Activated CD4-positive, alpha-beta memory T cell treated with anti-CD3 and anti-CD28 coated beads, Interleukin-2, amount 10 ng/mL, durations not matched to agents 7 days and 5 days (primary cell): ENCODE results near the gene TBKBP1. TPM values are rescaled to one million over a fixed set of nuclear protein-coding genes. Genes with fewer than 3 reads are reported as not detected.
"Not testable (repeated sequence)": the region's sequence is repeated elsewhere in the genome, so short reads cannot be mapped to it uniquely, and the experiment has no call there.

Experiments
- CTCF ChIA-PET: fragments of 350-600 bp; sonication (Branson Sonifier 250); formaldehyde crosslinking; loops from one replicate; lab custom pipeline; 2021; ENCODE audit warnings: antibody characterized with exemption, inconsistent platforms; lab: Charles Lee
- POLR2A ChIA-PET: fragments of 350-600 bp; sonication (Branson Sonifier 250); formaldehyde crosslinking; loops from one replicate; lab custom pipeline; 2021; ENCODE audit warnings: antibody characterized with exemption; lab: Charles Lee
- DNase-seq: peaks from one replicate; pipeline ENCODE4 v3.0.0-alpha.2; 2020
- H3K27ac Mint-ChIP-seq: one replicate; pipeline ENCODE4 v1.8.0; 2021; ENCODE audit warnings: mild to moderate bottlenecking, mixed read lengths
- H3K27me3 Mint-ChIP-seq: one replicate; pipeline ENCODE4 v1.8.0; 2021; ENCODE audit warnings: mixed read lengths
- H3K36me3 Mint-ChIP-seq: one replicate; pipeline ENCODE4 v1.8.0; 2021; ENCODE audit warnings: low read depth, mixed read lengths
- H3K4me1 Mint-ChIP-seq: one replicate; pipeline ENCODE4 v1.8.0; 2021; ENCODE audit warnings: mixed read lengths
- H3K4me3 Mint-ChIP-seq: one replicate; pipeline ENCODE4 v1.8.0; 2021; ENCODE audit warnings: mild to moderate bottlenecking, mixed read lengths
- H3K9me3 Mint-ChIP-seq: one replicate; pipeline ENCODE4 v1.8.0; 2021; ENCODE audit warnings: mixed read lengths
- total RNA-seq, 2 experiments: library from RNA; stranded (reverse); gene quantifications; one replicate each; pipeline ENCODE4 v1.2.3, GENCODE V29; 2021

Gene TBKBP1
- total RNA-seq, 2 experiments from 2014 or later, result 7.0 TPM

GRCh38 chr17:47739150-47739549 lies 45.2 kb downstream of the TBKBP1 start:
- H3K9me3 Mint-ChIP-seq, result no peaks in the 10 kb centered on the region
- ChIA-PET POLR2A (interaction anchor here (19.8 kb wide), 1 partner anchor 42 kb away, joined by 463 read pairs; the partner anchor contains the start of gene TBKBP1), CTCF (interaction anchor here (11.0 kb wide), 1 partner anchor 40 kb away, joined by 116 read pairs; no protein-coding TSS in a partner anchor)
- peaks cover 64% of the 10 kb centered on the region for H3K36me3 Mint-ChIP-seq
- H3K4me1 Mint-ChIP-seq, result peaks cover 69% of the 10 kb centered on the region
- H3K4me3 Mint-ChIP-seq, result no peak overlapping the region
- H3K27me3 Mint-ChIP-seq, result no peaks in the 10 kb centered on the region
- DNase-seq, result peak; percentile 12
- no peak overlapping the region for H3K27ac Mint-ChIP-seq

GRCh38 chr17:47739945-47740344 lies 46.0 kb downstream of the TBKBP1 start:
- H3K27ac Mint-ChIP-seq, H3K9me3 Mint-ChIP-seq, H3K4me3 Mint-ChIP-seq, H3K27me3 Mint-ChIP-seq: not testable (repeated sequence)
- ChIA-PET POLR2A (interaction anchor here (1.9 to 19.8 kb wide), 2 partner anchors 42 to 90 kb away, joined by 6 to 463 read pairs; partner anchors contain the start of genes KPNB1 and TBKBP1), CTCF (interaction anchor here (1.0 to 11.0 kb wide), 3 partner anchors 41 to 75 kb away, joined by 3 to 116 read pairs (median 4); no protein-coding TSS in a partner anchor)
- Mint-ChIP-seq H3K36me3 (peaks cover 66% of the 10 kb centered on the region), H3K4me1 (peaks cover 70% of the 10 kb centered on the region)
- DNase-seq, result peak; percentile 12

GRCh38 chr17:47741109-47741792 lies 47.3 kb downstream of the TBKBP1 start:
- Mint-ChIP-seq H3K4me1 (peaks cover 63% of the 10 kb centered on the region), H3K4me3 (peak overlapping the region; percentile 64), H3K27ac (peak overlapping the region; percentile 85), H3K9me3 (no peaks in the 10 kb centered on the region), H3K36me3 (peaks cover 66% of the 10 kb centered on the region), H3K27me3 (no peaks in the 10 kb centered on the region)
- CTCF ChIA-PET, result interaction anchor here (1.0 to 11.0 kb wide), 8 partner anchors 9 to 92 kb away, joined by 3 to 116 read pairs (median 4); partner anchors contain the start of gene TBX21
- DNase-seq, result peak; percentile 52
- POLR2A ChIA-PET, result interaction anchor here (0.7 to 19.8 kb wide), 7 partner anchors 8 to 154 kb away, joined by 3 to 463 read pairs (median 4); partner anchors contain the start of genes KPNB1, TBKBP1 and TBX21

GRCh38 chr17:47741793-47742145 lies 47.8 kb downstream of the TBKBP1 start:
- peaks cover 61% of the 10 kb centered on the region for H3K36me3 Mint-ChIP-seq
- no peak for DNase-seq
- ChIA-PET CTCF (interaction anchor here (0.7 to 11.0 kb wide), 9 partner anchors 8 to 93 kb away, joined by 3 to 116 read pairs (median 4); partner anchors contain the start of genes LRRC46, MRPL10 and TBX21), POLR2A (interaction anchor here (0.7 to 19.8 kb wide), 7 partner anchors 9 to 154 kb away, joined by 3 to 463 read pairs (median 4); partner anchors contain the start of genes KPNB1, TBKBP1 and TBX21)
- peak overlapping the region; percentile 85 for H3K27ac Mint-ChIP-seq
- H3K27me3 Mint-ChIP-seq, result no peaks in the 10 kb centered on the region
- H3K9me3 Mint-ChIP-seq, result no peaks in the 10 kb centered on the region
- peak overlapping the region; percentile 64 for H3K4me3 Mint-ChIP-seq
- peaks cover 58% of the 10 kb centered on the region for H3K4me1 Mint-ChIP-seq

- Mint-ChIP-seq H3K4me1 (peaks cover 51% of the 10 kb centered on the region), H3K27ac (peak overlapping the region; percentile 85), H3K36me3 (peaks cover 62% of the 10 kb centered on the region), H3K4me3 (no peak overlapping the region), H3K9me3 (no peaks in the 10 kb centered on the region), H3K27me3 (no peaks in the 10 kb centered on the region)
- CTCF ChIA-PET, result interaction anchor here (0.7 to 11.0 kb wide), 8 partner anchors 10 to 93 kb away, joined by 3 to 116 read pairs (median 4); partner anchors contain the start of genes LRRC46, MRPL10 and TBX21
- POLR2A ChIA-PET, result interaction anchor here (0.7 to 19.8 kb wide), 5 partner anchors 8 to 153 kb away, joined by 3 to 463 read pairs (median 4); partner anchors contain the start of genes TBKBP1 and TBX21
- peak; percentile 36 for DNase-seq
Measured at GRCh38 chr17:47742319-47743181, 48.6 kb downstream of the TBKBP1 start.

GRCh38 chr17:47744168-47745036 lies 50.4 kb downstream of the TBKBP1 start:
- POLR2A ChIA-PET, result interaction anchor here (0.9 to 3.2 kb wide), 2 partner anchors 10 to 11 kb away, joined by 4 to 19 read pairs; partner anchors contain the start of gene TBX21
- no peak overlapping the region for H3K4me3 Mint-ChIP-seq
- H3K27ac Mint-ChIP-seq, result no peak overlapping the region
- H3K9me3 Mint-ChIP-seq, result no peaks in the 10 kb centered on the region
- H3K27me3 Mint-ChIP-seq, result no peaks in the 10 kb centered on the region
- DNase-seq, result no peak
- CTCF ChIA-PET, result interaction anchor here (3.2 to 11.0 kb wide), 2 partner anchors 12 to 46 kb away, joined by 11 to 116 read pairs; partner anchors contain the start of gene TBX21
- H3K4me1 Mint-ChIP-seq, result peaks cover 42% of the 10 kb centered on the region
- H3K36me3 Mint-ChIP-seq, result peaks cover 60% of the 10 kb centered on the region

- H3K4me3 Mint-ChIP-seq, result no peak overlapping the region
- CTCF ChIA-PET, result no interaction called here
- H3K27me3 Mint-ChIP-seq, result no peaks in the 10 kb centered on the region
- POLR2A ChIA-PET, result interaction anchor here (0.9 kb wide), 1 partner anchor 11 kb away, joined by 4 read pairs; no protein-coding TSS in a partner anchor
- no peak overlapping the region for H3K27ac Mint-ChIP-seq
- no peak for DNase-seq
- peaks cover 58% of the 10 kb centered on the region for H3K36me3 Mint-ChIP-seq
- H3K9me3 Mint-ChIP-seq, result no peaks in the 10 kb centered on the region
- peaks cover 41% of the 10 kb centered on the region for H3K4me1 Mint-ChIP-seq
Measured at GRCh38 chr17:47745037-47745380, 51.0 kb downstream of the TBKBP1 start.

- DNase-seq, result no peak
- Mint-ChIP-seq H3K27ac (no peak overlapping the region), H3K9me3 (peaks cover 3% of the 10 kb centered on the region), H3K4me1 (peaks cover 2% of the 10 kb centered on the region), H3K27me3 (no peaks in the 10 kb centered on the region), H3K4me3 (no peak overlapping the region), H3K36me3 (peaks cover 15% of the 10 kb centered on the region)
- CTCF ChIA-PET, result no interaction called here
- POLR2A ChIA-PET, result interaction anchor here (1.6 kb wide), 1 partner anchor 18 kb away, joined by 4 read pairs; the partner anchor contains the start of gene TBX21
Measured at GRCh38 chr17:47751471-47751870, 57.5 kb downstream of the TBKBP1 start.

GRCh38 chr17:47757386-47757785 lies 63.4 kb downstream of the TBKBP1 start:
- Mint-ChIP-seq H3K27me3 (peaks cover 23% of the 10 kb centered on the region), H3K4me1 (no peaks in the 10 kb centered on the region), H3K9me3 (peaks cover 10% of the 10 kb centered on the region), H3K4me3 (no peak overlapping the region), H3K27ac (no peak overlapping the region), H3K36me3 (peaks cover 7% of the 10 kb centered on the region)
- DNase-seq, result no peak
- ChIA-PET POLR2A (no interaction called here), CTCF (no interaction called here)

- peaks cover 16% of the 10 kb centered on the region for H3K4me1 Mint-ChIP-seq
- H3K4me3 Mint-ChIP-seq, result no peak overlapping the region
- H3K27ac Mint-ChIP-seq, result no peak overlapping the region
- ChIA-PET CTCF (interaction anchor here (0.7 to 1.1 kb wide), 3 partner anchors 13 to 131 kb away, joined by 3 to 4 read pairs (median 3); no protein-coding TSS in a partner anchor), POLR2A (no interaction called here)
- peaks cover 7% of the 10 kb centered on the region for H3K36me3 Mint-ChIP-seq
- no peak for DNase-seq
- H3K9me3 Mint-ChIP-seq, result peaks cover 14% of the 10 kb centered on the region
- H3K27me3 Mint-ChIP-seq, result peaks cover 23% of the 10 kb centered on the region
Measured at GRCh38 chr17:47760409-47761140, 66.6 kb downstream of the TBKBP1 start.
